Measurements from ENCODE around the gene SLC1A5. TPM values are rescaled to one million over a fixed set of nuclear protein-coding genes. Genes with fewer than 3 reads are reported as not detected.

Gene SLC1A5
- total RNA-seq, 1 experiment from 2014 or later: 239 TPM

- TF ChIP-seq E2F4 (CRISPR knock-in tag; IDR thresholded peaks at IDR 0.05; ENCODE audit: borderline replicate concordance, low read depth): no peak
- no peak for TF ChIP-seq MLX (CRISPR knock-in tag; IDR thresholded peaks at IDR 0.05)
Observed at GRCh38 chr19:46789371-46789770, 977 bp upstream of the SLC1A5 start (continued).

GRCh38 chr19:46788968-46789338, 559 bp upstream of the SLC1A5 start:
- POLR2A ChIA-PET: interaction anchor here (0.7 to 1.9 kb wide), 12 partner anchors 8 to 1225 kb away, joined by 3 to 11 read pairs (median 4); partner anchors contain the start of gene AP2S1
- H3K27me3 Mint-ChIP-seq (ENCODE audit: low read depth): peaks cover 16% of the 10 kb centered on the region
- no peak overlapping the region for H3K4me3 Mint-ChIP-seq
- no peak overlapping the region for H3K27ac Mint-ChIP-seq
- no peak for ATAC-seq
- H3K36me3 Mint-ChIP-seq: peaks cover 14% of the 10 kb centered on the region
- TF ChIP-seq FOXP1 (CRISPR knock-in tag; IDR thresholded peaks at IDR 0.05; ENCODE audit: borderline replicate concordance) (no peak), NFE2L1 (CRISPR knock-in tag; IDR thresholded peaks at IDR 0.05) (0 out of 2 replicates have a peak, but pooled peaks have one; percentile 10)
- no peaks in the 10 kb centered on the region for H3K9me3 Mint-ChIP-seq
- peaks cover 31% of the 10 kb centered on the region for H3K4me1 Mint-ChIP-seq
- DNase-seq (ENCODE audit: low spot score): no peak
- CTCF ChIA-PET: interaction anchor here (0.6 to 2.6 kb wide), 4 partner anchors 31 to 175 kb away, joined by 3 to 22 read pairs (median 3); no protein-coding TSS in a partner anchor

- H3K27ac Mint-ChIP-seq: peak overlapping the region; percentile 60
- H3K4me3 Mint-ChIP-seq: peak overlapping the region; percentile 95
- ATAC-seq (peak; percentile 4; the same call in 1 of the 2 replicates), DNase-seq (ENCODE audit: low spot score) (peak; percentile 53)
- H3K36me3 Mint-ChIP-seq: peaks cover 26% of the 10 kb centered on the region
- H3K4me1 Mint-ChIP-seq: peaks cover 42% of the 10 kb centered on the region
- POLR2A ChIA-PET: interaction anchor here (0.6 to 1.9 kb wide), 11 partner anchors 9 to 456 kb away, joined by 3 to 11 read pairs (median 3); partner anchors contain the start of gene AP2S1
- H3K27me3 Mint-ChIP-seq (ENCODE audit: low read depth): peaks cover 16% of the 10 kb centered on the region
- no peaks in the 10 kb centered on the region for H3K9me3 Mint-ChIP-seq
- CTCF ChIA-PET: interaction anchor here (0.5 to 2.6 kb wide), 5 partner anchors 30 to 312 kb away, joined by 3 to 22 read pairs (median 4); no protein-coding TSS in a partner anchor
- TF ChIP-seq ZNF121 (CRISPR knock-in tag; IDR thresholded peaks at IDR 0.05): no peak
- TF ChIP-seq MYBL2 (CRISPR knock-in tag; IDR thresholded peaks at IDR 0.05): peak; percentile 65; the same call in 1 of the 2 replicates
- no peak for TF ChIP-seq MLX (CRISPR knock-in tag; IDR thresholded peaks at IDR 0.05)
- TF ChIP-seq NFATC4 (CRISPR knock-in tag; IDR thresholded peaks at IDR 0.05): no peak
- TF ChIP-seq ZNF232 (CRISPR knock-in tag; IDR thresholded peaks at IDR 0.05): no peak
- TF ChIP-seq PRRX2 (CRISPR knock-in tag; IDR thresholded peaks at IDR 0.05): no peak
- TF ChIP-seq, protein P1, sequence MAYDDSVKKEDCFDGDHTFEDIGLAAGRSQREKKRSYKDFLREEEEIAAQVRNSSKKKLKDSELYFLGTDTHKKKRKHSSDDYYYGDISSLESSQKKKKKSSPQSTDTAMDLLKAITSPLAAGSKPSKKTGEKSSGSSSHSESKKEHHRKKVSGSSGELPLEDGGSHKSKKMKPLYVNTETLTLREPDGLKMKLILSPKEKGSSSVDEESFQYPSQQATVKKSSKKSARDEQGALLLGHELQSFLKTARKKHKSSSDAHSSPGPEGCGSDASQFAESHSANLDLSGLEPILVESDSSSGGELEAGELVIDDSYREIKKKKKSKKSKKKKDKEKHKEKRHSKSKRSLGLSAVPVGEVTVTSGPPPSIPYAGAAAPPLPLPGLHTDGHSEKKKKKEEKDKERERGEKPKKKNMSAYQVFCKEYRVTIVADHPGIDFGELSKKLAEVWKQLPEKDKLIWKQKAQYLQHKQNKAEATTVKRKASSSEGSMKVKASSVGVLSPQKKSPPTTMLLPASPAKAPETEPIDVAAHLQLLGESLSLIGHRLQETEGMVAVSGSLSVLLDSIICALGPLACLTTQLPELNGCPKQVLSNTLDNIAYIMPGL (CRISPR knock-in tag; IDR thresholded peaks at IDR 0.05): peak; percentile 54; the same call in 1 of the 2 replicates
- TF ChIP-seq FOXK1 (CRISPR knock-in tag; IDR thresholded peaks at IDR 0.05): 0 out of 2 replicates have a peak, but pooled peaks have one; percentile 36
- TF ChIP-seq SMAD4 (CRISPR knock-in tag; IDR thresholded peaks at IDR 0.05): no peak
- no peak for TF ChIP-seq MXD4 (CRISPR knock-in tag; IDR thresholded peaks at IDR 0.05; ENCODE audit: borderline replicate concordance)
- TF ChIP-seq, protein P2, sequence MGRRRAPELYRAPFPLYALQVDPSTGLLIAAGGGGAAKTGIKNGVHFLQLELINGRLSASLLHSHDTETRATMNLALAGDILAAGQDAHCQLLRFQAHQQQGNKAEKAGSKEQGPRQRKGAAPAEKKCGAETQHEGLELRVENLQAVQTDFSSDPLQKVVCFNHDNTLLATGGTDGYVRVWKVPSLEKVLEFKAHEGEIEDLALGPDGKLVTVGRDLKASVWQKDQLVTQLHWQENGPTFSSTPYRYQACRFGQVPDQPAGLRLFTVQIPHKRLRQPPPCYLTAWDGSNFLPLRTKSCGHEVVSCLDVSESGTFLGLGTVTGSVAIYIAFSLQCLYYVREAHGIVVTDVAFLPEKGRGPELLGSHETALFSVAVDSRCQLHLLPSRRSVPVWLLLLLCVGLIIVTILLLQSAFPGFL (CRISPR knock-in tag; IDR thresholded peaks at IDR 0.05; ENCODE audit: borderline replicate concordance): no peak
- TF ChIP-seq, protein P3, sequence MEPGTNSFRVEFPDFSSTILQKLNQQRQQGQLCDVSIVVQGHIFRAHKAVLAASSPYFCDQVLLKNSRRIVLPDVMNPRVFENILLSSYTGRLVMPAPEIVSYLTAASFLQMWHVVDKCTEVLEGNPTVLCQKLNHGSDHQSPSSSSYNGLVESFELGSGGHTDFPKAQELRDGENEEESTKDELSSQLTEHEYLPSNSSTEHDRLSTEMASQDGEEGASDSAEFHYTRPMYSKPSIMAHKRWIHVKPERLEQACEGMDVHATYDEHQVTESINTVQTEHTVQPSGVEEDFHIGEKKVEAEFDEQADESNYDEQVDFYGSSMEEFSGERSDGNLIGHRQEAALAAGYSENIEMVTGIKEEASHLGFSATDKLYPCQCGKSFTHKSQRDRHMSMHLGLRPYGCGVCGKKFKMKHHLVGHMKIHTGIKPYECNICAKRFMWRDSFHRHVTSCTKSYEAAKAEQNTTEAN (CRISPR knock-in tag; IDR thresholded peaks at IDR 0.05): no peak
- TF ChIP-seq, protein P4, sequence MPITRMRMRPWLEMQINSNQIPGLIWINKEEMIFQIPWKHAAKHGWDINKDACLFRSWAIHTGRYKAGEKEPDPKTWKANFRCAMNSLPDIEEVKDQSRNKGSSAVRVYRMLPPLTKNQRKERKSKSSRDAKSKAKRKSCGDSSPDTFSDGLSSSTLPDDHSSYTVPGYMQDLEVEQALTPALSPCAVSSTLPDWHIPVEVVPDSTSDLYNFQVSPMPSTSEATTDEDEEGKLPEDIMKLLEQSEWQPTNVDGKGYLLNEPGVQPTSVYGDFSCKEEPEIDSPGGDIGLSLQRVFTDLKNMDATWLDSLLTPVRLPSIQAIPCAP (CRISPR knock-in tag; IDR thresholded peaks at IDR 0.05): no peak; the same call in 1 of the 2 replicates
- TF ChIP-seq, protein P5, sequence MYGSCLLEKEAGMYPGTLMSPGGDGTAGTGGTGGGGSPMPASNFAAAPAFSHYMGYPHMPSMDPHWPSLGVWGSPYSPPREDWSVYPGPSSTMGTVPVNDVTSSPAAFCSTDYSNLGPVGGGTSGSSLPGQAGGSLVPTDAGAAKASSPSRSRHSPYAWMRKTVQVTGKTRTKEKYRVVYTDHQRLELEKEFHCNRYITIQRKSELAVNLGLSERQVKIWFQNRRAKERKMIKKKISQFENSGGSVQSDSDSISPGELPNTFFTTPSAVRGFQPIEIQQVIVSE (CRISPR knock-in tag; IDR thresholded peaks at IDR 0.05; ENCODE audit: borderline replicate concordance): no peak
- no peak for TF ChIP-seq NFYB (CRISPR knock-in tag; conservative IDR thresholded peaks at IDR 0.05; ENCODE audit: low read depth)
- TF ChIP-seq FOXP1 (CRISPR knock-in tag; IDR thresholded peaks at IDR 0.05; ENCODE audit: borderline replicate concordance): peak; percentile 77; the same call in 1 of the 2 replicates
- no peak for TF ChIP-seq ZSCAN18 (CRISPR knock-in tag; IDR thresholded peaks at IDR 0.05)
Observed at GRCh38 chr19:46787331-46788261, 798 bp downstream of the SLC1A5 start.
